H9 (cell line): ENCODE data around the gene TBC1D23. TPM values are rescaled to one million over a fixed set of nuclear protein-coding genes. Genes with fewer than 3 reads are reported as not detected.

Experiments
- DNase-seq: peaks from one replicate; pipeline ENCODE4 v3.0.0-alpha.2; 2017
- H2AFZ ChIP-seq: one replicate; pipeline ENCODE4 v1.6.1; 2013; ENCODE audit warnings: mild to moderate bottlenecking, low read length, control low read depth, moderate library complexity
- H2AK5ac ChIP-seq: 2 replicates; pipeline ENCODE4 v1.6.1; 2013; ENCODE audit warnings: low read length, control low read depth, mixed read lengths; ENCODE audit not compliant: insufficient read length
- H2BK120ac ChIP-seq: one replicate; pipeline ENCODE4 v1.6.1; 2013; ENCODE audit warnings: low read depth, mild to moderate bottlenecking, low read length, control low read depth, inconsistent platforms; ENCODE audit not compliant: poor library complexity, severe bottlenecking
- H2BK12ac ChIP-seq: 2 replicates; pipeline ENCODE4 v1.6.1; 2013; ENCODE audit warnings: low read length, control low read depth, mixed read lengths, low read depth; ENCODE audit not compliant: insufficient read length
- H2BK15ac ChIP-seq: 2 replicates; pipeline ENCODE4 v1.6.1; 2013; ENCODE audit warnings: low read depth, low read length, control low read depth
- H2BK20ac ChIP-seq: one replicate; pipeline ENCODE4 v1.6.1; 2013; ENCODE audit warnings: low read depth, mild to moderate bottlenecking, low read length, control low read depth, inconsistent platforms; ENCODE audit not compliant: poor library complexity, severe bottlenecking
- H2BK5ac ChIP-seq: 2 replicates; pipeline ENCODE4 v1.6.1; 2013; ENCODE audit warnings: low read length, control low read depth, mixed read lengths; ENCODE audit not compliant: insufficient read length
- H3K14ac ChIP-seq: 2 replicates; pipeline ENCODE4 v1.6.1; 2013; ENCODE audit warnings: low read length, control low read depth; ENCODE audit not compliant: insufficient read depth
- H3K18ac ChIP-seq: 2 replicates; pipeline ENCODE4 v1.6.1; 2013; ENCODE audit warnings: low read depth, mild to moderate bottlenecking, mixed read lengths, low read length, control low read depth; ENCODE audit not compliant: insufficient read length
- H3K23ac ChIP-seq: 2 replicates; pipeline ENCODE4 v1.6.1; 2013; ENCODE audit warnings: low read length, control low read depth, mixed read lengths, low read depth; ENCODE audit not compliant: insufficient read length
- H3K23me2 ChIP-seq: 2 replicates; pipeline ENCODE4 v1.6.1; 2013; ENCODE audit warnings: low read depth, mild to moderate bottlenecking, mixed read lengths, low read length, control low read depth; ENCODE audit not compliant: insufficient read length, poor library complexity, severe bottlenecking
- H3K27ac ChIP-seq: 2 replicates; pipeline ENCODE4 v1.5.1; 2013; ENCODE audit warnings: low read length, control low read depth, mixed read lengths, low read depth; ENCODE audit not compliant: insufficient read length
- H3K27me3 ChIP-seq: 2 replicates; pipeline ENCODE4 v1.6.1; 2013; ENCODE audit warnings: low read length, control low read depth, inconsistent platforms; ENCODE audit not compliant: insufficient read depth
- H3K4ac ChIP-seq: 2 replicates; pipeline ENCODE4 v1.6.1; 2013; ENCODE audit warnings: low read depth, mild to moderate bottlenecking, control low read depth, inconsistent platforms, low read length, moderate library complexity
- H3K4me1 ChIP-seq: 2 replicates; pipeline ENCODE4 v1.6.1; 2013; ENCODE audit warnings: low read length, control low read depth, inconsistent platforms; ENCODE audit not compliant: insufficient read depth
- H3K4me2 ChIP-seq: 2 replicates; pipeline ENCODE4 v1.6.1; 2013; ENCODE audit warnings: low read length, control low read depth, mixed read lengths; ENCODE audit not compliant: insufficient read length, insufficient read depth
- H3K56ac ChIP-seq: 2 replicates; pipeline ENCODE4 v1.6.1; 2013; ENCODE audit warnings: low read depth, mild to moderate bottlenecking, mixed read lengths, low read length, control low read depth; ENCODE audit not compliant: insufficient read length
- H3K79me1 ChIP-seq: 2 replicates; pipeline ENCODE4 v1.6.1; 2013; ENCODE audit warnings: low read depth, mild to moderate bottlenecking, moderate library complexity, low read length, control low read depth, inconsistent platforms; ENCODE audit not compliant: insufficient read depth, poor library complexity, severe bottlenecking
- H3K79me2 ChIP-seq: 2 replicates; pipeline ENCODE4 v1.6.1; 2013; ENCODE audit warnings: low read length, control low read depth, inconsistent platforms; ENCODE audit not compliant: insufficient read depth
- H3K9ac ChIP-seq: 2 replicates; pipeline ENCODE4 v1.6.1; 2013; ENCODE audit warnings: low read length, control low read depth, mixed read lengths; ENCODE audit not compliant: insufficient read length; ENCODE audit errors: extremely low read depth
- H3K9me3 ChIP-seq: one replicate; pipeline ENCODE4 v1.6.1; 2013; ENCODE audit warnings: low read depth, low read length, inconsistent platforms; ENCODE audit not compliant: control insufficient read depth
- H3T11ph ChIP-seq: one replicate; pipeline ENCODE4 v1.6.1; 2013; ENCODE audit warnings: mild to moderate bottlenecking, low read length, control low read depth, inconsistent platforms
- H4K20me1 ChIP-seq: one replicate; pipeline ENCODE4 v1.6.1; 2013; ENCODE audit not compliant: control insufficient read depth, insufficient read length, insufficient read depth
- H4K5ac ChIP-seq: 2 replicates; pipeline ENCODE4 v1.6.1; 2013; ENCODE audit warnings: low read depth, mild to moderate bottlenecking, mixed read lengths, low read length, control low read depth; ENCODE audit not compliant: insufficient read length
- H4K8ac ChIP-seq: replicated peaks from 2 replicates; pipeline ENCODE4 v1.6.1; 2013; ENCODE audit warnings: low read length, control low read depth, mixed read lengths, low read depth; ENCODE audit not compliant: insufficient read length
- H4K91ac ChIP-seq: 2 replicates; pipeline ENCODE4 v1.6.1; 2013; ENCODE audit warnings: low read depth, mild to moderate bottlenecking, moderate library complexity, mixed read lengths, low read length, control low read depth; ENCODE audit not compliant: insufficient read length
- H3K27ac Mint-ChIP-seq, 3 experiments: 2 replicates in 2 of 3; 3 replicates in 1 of 3; pipeline ENCODE4 v1.8.0; 2020 to 2021; ENCODE audit warnings: mixed read lengths in 3 of 3, mild to moderate bottlenecking in 1 of 3, moderate library complexity in 1 of 3
- H3K27me3 Mint-ChIP-seq: 2 replicates; pipeline ENCODE4 v1.8.0; 2021; ENCODE audit warnings: low read depth, mild to moderate bottlenecking, moderate library complexity, mixed read lengths
- H3K36me3 Mint-ChIP-seq, 3 experiments: 2 replicates in 2 of 3; 3 replicates in 1 of 3; pipeline ENCODE4 v1.8.0; 2020 to 2021; ENCODE audit warnings: low read depth in 3 of 3, mixed read lengths in 3 of 3; ENCODE audit not compliant: insufficient read depth in 1 of 3
- H3K4me1 Mint-ChIP-seq, 2 experiments: 2 replicates each; pipeline ENCODE4 v1.8.0; 2020; ENCODE audit warnings: mixed read lengths in 2 of 2
- H3K4me3 Mint-ChIP-seq, 2 experiments: 2 replicates in 1 of 2; 3 replicates in 1 of 2; pipeline ENCODE4 v1.8.0; 2020 to 2021; ENCODE audit warnings: mild to moderate bottlenecking in 2 of 2, mixed read lengths in 2 of 2, moderate library complexity in 1 of 2
- H3K9me3 Mint-ChIP-seq, 2 experiments: 2 replicates in 1 of 2; 3 replicates in 1 of 2; pipeline ENCODE4 v1.8.0; 2020; ENCODE audit warnings: mild to moderate bottlenecking in 2 of 2, mixed read lengths in 2 of 2, moderate library complexity in 1 of 2
- WGBS: extraction: QIAGEN DNeasy Blood & Tissue Kit; methylation state at CpG from one replicate; pipeline ENCODE4 v1.1.7; 2013; ENCODE audit warnings: missing lambda C conversion rate, low lambda C conversion rate, mixed read lengths; ENCODE audit not compliant: insufficient read length; ENCODE audit errors: extremely low coverage; 5-methylcytosine and 5-hydroxymethylcytosine counted together
- total RNA-seq: library from RNA; stranded (reverse); gene quantifications from 2 replicates; pipeline ENCODE4 v1.2.1, GENCODE V29; 2021
- TF ChIP-seq, protein P1 (sequence below): fragments of 200-600 bp; sonication (generic); conservative IDR thresholded peaks from 3 replicates; pipeline ENCODE4 v1.8.0; 2021; ENCODE audit warnings: antibody characterized with exemption, mild to moderate bottlenecking

TBC1D23 gene
- total RNA-seq, 1 experiment from 2014 or later: 37.1 TPM

DNA sequence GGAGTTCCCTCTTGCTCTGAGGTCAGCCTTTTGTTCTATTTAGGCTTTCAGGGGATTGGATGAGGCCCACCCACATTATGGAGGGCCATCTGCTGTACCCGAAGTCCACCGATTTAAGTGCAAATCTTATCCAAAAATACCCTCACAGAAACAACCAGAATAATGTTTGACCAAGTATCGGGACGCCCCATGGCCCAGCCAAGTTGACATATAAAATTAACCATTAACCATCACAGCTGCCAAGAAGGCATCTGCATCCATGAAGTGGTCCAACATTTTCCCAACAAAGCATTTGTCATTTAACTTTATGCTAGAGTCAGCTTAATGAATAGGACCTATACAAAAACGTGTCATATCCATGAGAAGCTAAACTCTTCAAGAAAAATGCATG lies 46.2 kb upstream of the TBC1D23 start:
- H4K5ac ChIP-seq: no peak overlapping the region
- H3K27ac ChIP-seq: no peak overlapping the region
- no peak overlapping the region for H2BK120ac ChIP-seq
- no peaks in the 10 kb centered on the region for H3K23me2 ChIP-seq
- no peaks in the 10 kb centered on the region for H3K79me2 ChIP-seq
- H3K9me3 ChIP-seq: no peaks in the 10 kb centered on the region
- H3K9me3 Mint-ChIP-seq: peaks cover 8 to 11% of the 10 kb centered on the region in 2 experiments
- no peak overlapping the region for H3K9ac ChIP-seq
- peaks cover 1 to 10% (median 5%) of the 10 kb centered on the region in 3 experiments; a peak in 6 of 7 replicates for H3K36me3 Mint-ChIP-seq
- no peak overlapping the region for H2BK5ac ChIP-seq
- H3K4ac ChIP-seq: no peak overlapping the region
- no peak overlapping the region for H4K91ac ChIP-seq
- TF ChIP-seq, protein P1, sequence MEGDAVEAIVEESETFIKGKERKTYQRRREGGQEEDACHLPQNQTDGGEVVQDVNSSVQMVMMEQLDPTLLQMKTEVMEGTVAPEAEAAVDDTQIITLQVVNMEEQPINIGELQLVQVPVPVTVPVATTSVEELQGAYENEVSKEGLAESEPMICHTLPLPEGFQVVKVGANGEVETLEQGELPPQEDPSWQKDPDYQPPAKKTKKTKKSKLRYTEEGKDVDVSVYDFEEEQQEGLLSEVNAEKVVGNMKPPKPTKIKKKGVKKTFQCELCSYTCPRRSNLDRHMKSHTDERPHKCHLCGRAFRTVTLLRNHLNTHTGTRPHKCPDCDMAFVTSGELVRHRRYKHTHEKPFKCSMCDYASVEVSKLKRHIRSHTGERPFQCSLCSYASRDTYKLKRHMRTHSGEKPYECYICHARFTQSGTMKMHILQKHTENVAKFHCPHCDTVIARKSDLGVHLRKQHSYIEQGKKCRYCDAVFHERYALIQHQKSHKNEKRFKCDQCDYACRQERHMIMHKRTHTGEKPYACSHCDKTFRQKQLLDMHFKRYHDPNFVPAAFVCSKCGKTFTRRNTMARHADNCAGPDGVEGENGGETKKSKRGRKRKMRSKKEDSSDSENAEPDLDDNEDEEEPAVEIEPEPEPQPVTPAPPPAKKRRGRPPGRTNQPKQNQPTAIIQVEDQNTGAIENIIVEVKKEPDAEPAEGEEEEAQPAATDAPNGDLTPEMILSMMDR: no peak
- no CpG with 5 or more reads among the region's 5 CpGs for WGBS
- no peak overlapping the region for H4K8ac ChIP-seq
- no peak overlapping the region for H3K4me2 ChIP-seq
- H2AFZ ChIP-seq: no peak overlapping the region
- DNase-seq: no peak
- H3T11ph ChIP-seq: no peak overlapping the region
- no peaks in the 10 kb centered on the region for H3K79me1 ChIP-seq
- no peak overlapping the region for H3K27ac Mint-ChIP-seq
- H3K14ac ChIP-seq: no peak overlapping the region
- no peaks in the 10 kb centered on the region for H4K20me1 ChIP-seq
- peaks cover 28 to 34% of the 10 kb centered on the region in 2 experiments for H3K4me1 Mint-ChIP-seq
- H3K27me3 Mint-ChIP-seq: peaks cover 10% of the 10 kb centered on the region
- peaks cover 13% of the 10 kb centered on the region; the same call in 1 of the 2 replicates for H3K4me1 ChIP-seq
- no peak overlapping the region for H3K18ac ChIP-seq
- H2AK5ac ChIP-seq: no peak overlapping the region
- H3K4me3 Mint-ChIP-seq: no peak overlapping the region
- no peak overlapping the region for H2BK12ac ChIP-seq
- H2BK20ac ChIP-seq: no peak overlapping the region
- no peaks in the 10 kb centered on the region for H3K27me3 ChIP-seq
- H2BK15ac ChIP-seq: no peak overlapping the region
- H3K56ac ChIP-seq: no peak overlapping the region
- no peak overlapping the region for H3K23ac ChIP-seq
